Sigmoid colon (tissue), 4 donors: ENCODE data around the gene PER3.

ENCODE experiments used
- POLR2A ChIP-seq, 2 donors: fragments of 450-650 bp; IDR thresholded peaks; one replicate each; pipeline ENCODE4 v1.6.1; 2016; ENCODE audit warnings: antibody characterized with exemption in 2 of 2, mild to moderate bottlenecking in 2 of 2, moderate library complexity in 2 of 2
- POLR2AphosphoS5 ChIP-seq, 4 donors: sonication (generic); formaldehyde crosslinking; IDR thresholded peaks; one replicate each; pipeline ENCODE4 v1.6.1; 2017; ENCODE audit warnings: antibody characterized with exemption in 4 of 4
- TF ChIP-seq, protein P1 (sequence below), 4 experiments: fragments of 450-650 bp in 3 of 4; fragments of 200-600 bp in 1 of 4; IDR thresholded peaks; one replicate each; pipeline ENCODE4 v1.5.1; 2016 to 2019; ENCODE audit warnings: antibody characterized with exemption in 4 of 4, mild to moderate bottlenecking in 3 of 4, moderate library complexity in 2 of 4

DNA sequence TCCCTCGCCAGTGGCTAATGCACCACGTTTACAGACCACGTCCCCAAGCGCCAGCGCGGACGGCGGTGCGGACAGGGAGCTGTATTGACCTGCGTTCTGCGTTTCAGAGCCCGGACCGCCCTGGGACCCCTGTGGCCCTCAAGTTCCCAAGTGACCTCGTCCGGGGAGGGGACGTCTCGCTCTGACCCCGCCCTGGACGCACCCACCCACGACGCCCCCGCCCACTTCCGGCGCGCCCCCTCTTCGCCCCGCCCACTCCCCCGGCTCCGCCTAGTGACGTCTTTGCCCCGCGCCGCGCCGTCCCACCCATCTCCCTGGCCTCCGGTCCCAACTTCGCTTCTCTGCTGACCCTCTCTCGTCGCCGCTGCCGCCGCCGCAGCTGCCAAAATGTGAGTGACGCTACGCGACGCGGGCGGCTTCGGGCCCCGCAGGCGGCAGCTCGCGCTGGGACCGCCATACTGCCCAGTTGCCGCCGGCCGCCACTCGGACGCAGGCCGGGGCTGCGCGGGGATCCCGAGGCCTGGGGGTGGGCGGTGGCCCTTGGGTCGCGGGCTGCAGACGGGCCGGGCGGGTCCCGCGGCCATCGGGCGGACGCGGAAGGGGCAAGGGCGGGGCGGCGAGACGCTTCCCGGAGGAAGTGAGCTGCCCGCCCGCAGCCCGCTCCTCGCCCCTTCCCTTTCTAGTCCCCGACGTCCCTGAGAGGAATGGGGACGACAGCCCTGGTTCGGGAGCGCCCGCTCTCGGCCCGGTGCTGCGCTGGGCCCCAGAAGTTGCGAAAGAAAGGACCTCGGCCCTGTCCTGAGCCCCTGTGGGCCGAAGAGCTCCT, 12.9 kb upstream of the PER3 start, which contains the start of gene VAMP3:
- TF ChIP-seq, protein P1, sequence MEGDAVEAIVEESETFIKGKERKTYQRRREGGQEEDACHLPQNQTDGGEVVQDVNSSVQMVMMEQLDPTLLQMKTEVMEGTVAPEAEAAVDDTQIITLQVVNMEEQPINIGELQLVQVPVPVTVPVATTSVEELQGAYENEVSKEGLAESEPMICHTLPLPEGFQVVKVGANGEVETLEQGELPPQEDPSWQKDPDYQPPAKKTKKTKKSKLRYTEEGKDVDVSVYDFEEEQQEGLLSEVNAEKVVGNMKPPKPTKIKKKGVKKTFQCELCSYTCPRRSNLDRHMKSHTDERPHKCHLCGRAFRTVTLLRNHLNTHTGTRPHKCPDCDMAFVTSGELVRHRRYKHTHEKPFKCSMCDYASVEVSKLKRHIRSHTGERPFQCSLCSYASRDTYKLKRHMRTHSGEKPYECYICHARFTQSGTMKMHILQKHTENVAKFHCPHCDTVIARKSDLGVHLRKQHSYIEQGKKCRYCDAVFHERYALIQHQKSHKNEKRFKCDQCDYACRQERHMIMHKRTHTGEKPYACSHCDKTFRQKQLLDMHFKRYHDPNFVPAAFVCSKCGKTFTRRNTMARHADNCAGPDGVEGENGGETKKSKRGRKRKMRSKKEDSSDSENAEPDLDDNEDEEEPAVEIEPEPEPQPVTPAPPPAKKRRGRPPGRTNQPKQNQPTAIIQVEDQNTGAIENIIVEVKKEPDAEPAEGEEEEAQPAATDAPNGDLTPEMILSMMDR (IDR thresholded peaks at IDR 0.05): no peak
- TF ChIP-seq POLR2A (IDR thresholded peaks at IDR 0.05) (peak; percentile 26 to 32), POLR2AphosphoS5 (IDR thresholded peaks at IDR 0.05) (peak; percentile 82 to 94 (median 92))
